ENCODE measurements around the gene COX6A1. TPM values are rescaled to one million over a fixed set of nuclear protein-coding genes. Genes with fewer than 3 reads are reported as not detected.

Gene COX6A1
- total and polyA plus RNA-seq, 4 experiments from 2014 or later = 144 to 1,220 (median 493) TPM

GRCh38 chr12:120489018-120489417 lies 51.1 kb downstream of the COX6A1 start:
- intact Hi-C loops (cut with micrococcal nuclease) = no loop called here
- peaks cover 0 to 3% of the 10 kb centered on the region in 2 donors for H3K36me3 Mint-ChIP-seq
- H3K4me3 ChIP-seq (ENCODE audit: low read length in 2 of 2) = no peak overlapping the region
- no peaks in the 10 kb centered on the region for H3K9me3 ChIP-seq (ENCODE audit: control insufficient read depth in 1 of 2, low read length in 2 of 2)
- CTCF ChIA-PET (ENCODE audit: partially characterized antibody) = no interaction called here
- no peaks in the 10 kb centered on the region for H3K36me3 ChIP-seq (ENCODE audit: insufficient read depth, low read length)
- no peaks in the 10 kb centered on the region for H3K4me1 Mint-ChIP-seq
- H3K4me3 Mint-ChIP-seq = no peak overlapping the region
- no peaks in the 10 kb centered on the region for H3K27me3 Mint-ChIP-seq
- no peaks in the 10 kb centered on the region for H3K9me3 Mint-ChIP-seq
- H3K27me3 ChIP-seq (ENCODE audit: insufficient read depth, low read length) = no peaks in the 10 kb centered on the region
- DNase-seq = no peak
- H3K27ac ChIP-seq (ENCODE audit: low read depth, low read length) = no peak overlapping the region
- no peaks in the 10 kb centered on the region for H3K4me1 ChIP-seq (ENCODE audit: insufficient read depth, low read length)
- H3K27ac Mint-ChIP-seq = peak overlapping the region in 1 of 7 donors; percentile 18
- POLR2A ChIA-PET (ENCODE audit: partially characterized antibody) = no interaction called here

- no peaks in the 10 kb centered on the region for H3K36me3 ChIP-seq (ENCODE audit: insufficient read depth, low read length)
- no peak overlapping the region for H3K27ac ChIP-seq (ENCODE audit: low read depth, low read length)
- H3K9me3 Mint-ChIP-seq = no peaks in the 10 kb centered on the region
- intact Hi-C loops (cut with micrococcal nuclease) = no loop called here
- H3K27me3 ChIP-seq (ENCODE audit: insufficient read depth, low read length) = no peaks in the 10 kb centered on the region
- no peak overlapping the region for H3K4me3 ChIP-seq (ENCODE audit: low read length in 2 of 2)
- peaks cover 4 to 8% (median 7%) of the 10 kb centered on the region in 4 donors for H3K4me1 Mint-ChIP-seq
- H3K4me1 ChIP-seq (ENCODE audit: insufficient read depth, low read length) = peaks cover 5% of the 10 kb centered on the region
- ChIA-PET POLR2A (ENCODE audit: partially characterized antibody) (no interaction called here), CTCF (ENCODE audit: partially characterized antibody) (no interaction called here)
- peaks cover 0 to 3% of the 10 kb centered on the region in 2 donors for H3K36me3 Mint-ChIP-seq
- H3K9me3 ChIP-seq (ENCODE audit: control insufficient read depth in 1 of 2, low read length in 2 of 2) = no peaks in the 10 kb centered on the region
- DNase-seq = no peak
- H3K27me3 Mint-ChIP-seq = no peaks in the 10 kb centered on the region
- no peak overlapping the region for H3K4me3 Mint-ChIP-seq
- H3K27ac Mint-ChIP-seq = peak overlapping the region in 1 of 7 donors; percentile 25
Measured at GRCh38 chr12:120490325-120490724, 52.4 kb downstream of the COX6A1 start.

Other genes with a start within 250 kb of the COX6A1 start
- 100 to 1,000 TPM; 127 to 132 TPM for gene GCN1, start 243.4 kb upstream of the COX6A1 start, total RNA-seq
- 10 to 100 TPM; 13.9 to 29.6 TPM for gene GCN1, start 243.4 kb upstream of the COX6A1 start, polyA plus RNA-seq
- gene RPLP0, start 237.0 kb upstream of the COX6A1 start, total RNA-seq = 1,000 to 10,000 TPM; 1,817 to 1,965 TPM
- gene RPLP0, start 237.0 kb upstream of the COX6A1 start, polyA plus RNA-seq = 1,000 to 10,000 TPM; 1,342 to 2,125 TPM
- 100 to 1,000 TPM; 108 to 126 TPM for gene PXN, start 172.4 kb upstream of the COX6A1 start, total RNA-seq
- gene PXN, start 172.4 kb upstream of the COX6A1 start, polyA plus RNA-seq = 100 to 1,000 TPM in 1 of 2 donors, 10 to 100 TPM in 1; 81.7 to 115 TPM
- gene RNU4-2, start 146.2 kb upstream of the COX6A1 start, total RNA-seq = over 10,000 TPM in 1 of 2 experiments, 1,000 to 10,000 TPM in 1; 8,627 to 11,547 TPM
- gene RNU4-2, start 146.2 kb upstream of the COX6A1 start, polyA plus RNA-seq = not detected
- 1,000 to 10,000 TPM in 1 of 2 experiments, 100 to 1,000 TPM in 1; 925 to 1,200 TPM for gene RNU4-1, start 144.9 kb upstream of the COX6A1 start, total RNA-seq
- not detected for gene RNU4-1, start 144.9 kb upstream of the COX6A1 start, polyA plus RNA-seq
- gene SIRT4, start 135.8 kb upstream of the COX6A1 start, total RNA-seq = 1 to 10 TPM; 4.9 to 5.9 TPM
- 1 to 10 TPM in 1 of 2 donors, under 1 TPM in 1; 0.46 to 2.2 TPM for gene SIRT4, start 135.8 kb upstream of the COX6A1 start, polyA plus RNA-seq
- not detected for gene PLA2G1B, start 110.3 kb upstream of the COX6A1 start, total RNA-seq
- gene PLA2G1B, start 110.3 kb upstream of the COX6A1 start, polyA plus RNA-seq = under 1 TPM in 1 of 2 donors, not detected in 1; 0.99 TPM
- not detected for gene MSI1, start 68.9 kb upstream of the COX6A1 start, total RNA-seq
- not detected for gene MSI1, start 68.9 kb upstream of the COX6A1 start, polyA plus RNA-seq
- 10 to 100 TPM; 17.3 to 22.8 TPM for gene TRIAP1, start 8.3 kb downstream of the COX6A1 start, total RNA-seq
- 10 to 100 TPM; 46.2 to 65.0 TPM for gene TRIAP1, start 8.3 kb downstream of the COX6A1 start, polyA plus RNA-seq
- 10 to 100 TPM; 30.2 to 31.9 TPM for gene GATC, start 8.3 kb downstream of the COX6A1 start, total RNA-seq
- 10 to 100 TPM in 1 of 2 donors, 1 to 10 TPM in 1; 9.3 to 21.2 TPM for gene GATC, start 8.3 kb downstream of the COX6A1 start, polyA plus RNA-seq
- 100 to 1,000 TPM; 139 to 143 TPM for gene SRSF9, start 31.6 kb downstream of the COX6A1 start, total RNA-seq
- gene SRSF9, start 31.6 kb downstream of the COX6A1 start, polyA plus RNA-seq = 100 to 1,000 TPM; 169 to 235 TPM
- gene DYNLL1, start 58.0 kb downstream of the COX6A1 start, total RNA-seq = 100 to 1,000 TPM in 1 of 2 experiments, 10 to 100 TPM in 1; 97.5 to 108 TPM
- 100 to 1,000 TPM; 348 to 351 TPM for gene DYNLL1, start 58.0 kb downstream of the COX6A1 start, polyA plus RNA-seq
- 10 to 100 TPM; 19.7 to 21.6 TPM for gene COQ5, start 91.0 kb downstream of the COX6A1 start, total RNA-seq
- gene COQ5, start 91.0 kb downstream of the COX6A1 start, polyA plus RNA-seq = 10 to 100 TPM; 35.2 to 55.1 TPM
- gene RNF10, start 96.2 kb downstream of the COX6A1 start, total RNA-seq = 100 to 1,000 TPM; 244 to 249 TPM
- gene RNF10, start 96.2 kb downstream of the COX6A1 start, polyA plus RNA-seq = 100 to 1,000 TPM; 101 to 146 TPM
- gene POP5, start 143.3 kb downstream of the COX6A1 start, total RNA-seq = 10 to 100 TPM; 70.4 to 70.7 TPM
- gene POP5, start 143.3 kb downstream of the COX6A1 start, polyA plus RNA-seq = 10 to 100 TPM; 89.4 to 91.6 TPM
- not detected for gene CABP1, start 202.5 kb downstream of the COX6A1 start, total RNA-seq
- gene CABP1, start 202.5 kb downstream of the COX6A1 start, polyA plus RNA-seq = not detected
- 10 to 100 TPM; 75.1 to 88.9 TPM for gene MLEC, start 249.0 kb downstream of the COX6A1 start, total RNA-seq
- gene MLEC, start 249.0 kb downstream of the COX6A1 start, polyA plus RNA-seq = 10 to 100 TPM; 38.9 to 61.4 TPM